BLaER1 treated with 17β-estradiol and CSF1 and Interleukin-3, amounts not matched to agents 10 nM and 100 nM (cell line): ENCODE data around the gene COA1.

Source experiments
- H3K27ac ChIP-seq, 11 experiments: shearing (Covaris generic); formaldehyde crosslinking; 2 replicates each; pipeline ENCODE4 v1.8.1; 2022
- H3K27me3 ChIP-seq, 11 experiments: shearing (Covaris generic); formaldehyde crosslinking; 2 replicates each; pipeline ENCODE4 v1.8.1; 2022
- H3K36me3 ChIP-seq, 11 experiments: shearing (Covaris generic); formaldehyde crosslinking; 2 replicates each; pipeline ENCODE4 v1.8.1; 2022
- H3K4me1 ChIP-seq, 10 experiments: shearing (Covaris generic); formaldehyde crosslinking; 2 replicates each; pipeline ENCODE4 v1.8.1; 2022
- H3K4me2 ChIP-seq, 11 experiments: shearing (Covaris generic); formaldehyde crosslinking; 2 replicates each; pipeline ENCODE4 v1.8.1; 2022
- H3K4me3 ChIP-seq, 10 experiments: shearing (Covaris generic); formaldehyde crosslinking; 2 replicates each; pipeline ENCODE4 v1.8.1; 2022
- H3K9ac ChIP-seq, 11 experiments: shearing (Covaris generic); formaldehyde crosslinking; 2 replicates each; pipeline ENCODE4 v1.8.1; 2022
- H3K9me3 ChIP-seq, 11 experiments: shearing (Covaris generic); formaldehyde crosslinking; replicated peaks in 1 of 11; 2 replicates each; pipeline ENCODE4 v1.8.1; 2022
- H4K20me1 ChIP-seq, 11 experiments: shearing (Covaris generic); formaldehyde crosslinking; 2 replicates each; pipeline ENCODE4 v1.8.1; 2022
- Cebpa-rat ChIP-seq, 11 experiments: shearing (Covaris generic); IDR thresholded peaks; 2 replicates each; pipeline ENCODE4 v1.8.1; 2022

COA1 gene

DNA sequence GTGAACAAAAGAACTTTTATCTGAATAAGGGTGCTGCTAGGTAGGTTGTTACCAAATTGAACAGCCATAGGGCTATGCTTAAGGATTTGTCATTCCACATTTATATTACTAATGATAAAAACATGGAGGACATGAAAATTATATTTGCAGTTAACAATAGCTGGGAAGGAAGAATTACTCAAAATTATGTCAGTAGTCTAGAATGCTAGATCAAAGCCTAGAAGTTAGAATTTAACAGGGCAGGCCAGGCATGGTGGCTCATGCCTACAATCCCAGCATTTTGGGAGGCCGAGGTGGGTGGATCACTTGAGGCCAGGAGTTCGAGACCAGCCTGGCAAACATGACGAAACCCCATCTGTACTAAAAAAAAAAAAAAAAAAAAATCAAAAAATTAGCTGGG, 137.0 kb downstream of the COA1 start:
- no peaks in the 10 kb centered on the region for H3K27me3 ChIP-seq
- no peak overlapping the region for H3K27ac ChIP-seq
- H3K4me1 ChIP-seq = peaks cover 0 to 10% (median 4%) of the 10 kb centered on the region in 10 experiments; a peak in 2 of 20 replicates
- H3K4me2 ChIP-seq = no peak overlapping the region
- peaks cover 42 to 98% (median 79%) of the 10 kb centered on the region in 11 experiments; a peak in 21 of 22 replicates for H4K20me1 ChIP-seq
- no peak for TF ChIP-seq Cebpa-rat (IDR thresholded peaks at IDR 0.05)
- H3K9me3 ChIP-seq = no peaks in the 10 kb centered on the region
- H3K4me3 ChIP-seq = no peak overlapping the region
- H3K36me3 ChIP-seq = peaks cover 11 to 20% (median 17%) of the 10 kb centered on the region in 11 experiments
- H3K9ac ChIP-seq = no peak overlapping the region

DNA sequence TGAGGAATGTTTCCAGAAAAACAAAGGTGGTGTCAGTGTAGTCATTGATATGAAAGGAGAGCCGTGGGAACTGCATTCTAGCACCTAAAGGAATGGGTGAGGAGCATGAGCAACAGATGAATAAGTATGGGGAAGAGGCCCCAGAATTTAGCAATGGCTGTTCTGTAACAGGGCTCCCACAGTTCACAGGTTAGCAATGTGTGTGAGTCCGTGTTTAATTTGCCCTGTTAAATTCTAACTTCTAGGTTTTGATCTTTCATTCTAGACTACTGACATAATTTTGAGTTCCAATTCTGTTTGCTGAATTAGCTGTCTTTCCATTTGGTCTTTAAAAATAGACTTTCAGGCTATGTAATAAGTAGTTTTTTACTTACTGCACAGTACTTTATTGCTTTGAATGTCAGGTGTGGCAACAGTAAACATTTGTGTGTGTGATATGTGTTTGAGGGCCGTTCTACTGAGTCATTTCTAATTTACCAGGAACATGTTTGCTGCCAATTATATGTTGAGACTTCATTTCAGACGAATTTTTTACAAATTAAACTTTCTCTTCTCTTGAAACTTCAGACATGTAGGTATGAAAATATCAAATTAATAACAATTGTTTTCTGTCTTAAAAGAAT, 137.7 kb downstream of the COA1 start:
- Histone ChIP-seq H3K4me1 (peaks cover 0 to 10% (median 4%) of the 10 kb centered on the region in 10 experiments; a peak in 2 of 20 replicates), H3K27me3 (no peaks in the 10 kb centered on the region), H3K36me3 (peaks cover 4 to 14% (median 10%) of the 10 kb centered on the region in 11 experiments; a peak in 19 of 22 replicates), H4K20me1 (peaks cover 43 to 100% (median 86%) of the 10 kb centered on the region in 11 experiments; a peak in 21 of 22 replicates), H3K27ac (no peak overlapping the region), H3K4me3 (no peak overlapping the region), H3K4me2 (no peak overlapping the region), H3K9ac (no peak overlapping the region), H3K9me3 (no peaks in the 10 kb centered on the region)
- TF ChIP-seq Cebpa-rat (IDR thresholded peaks at IDR 0.05) = no peak

DNA sequence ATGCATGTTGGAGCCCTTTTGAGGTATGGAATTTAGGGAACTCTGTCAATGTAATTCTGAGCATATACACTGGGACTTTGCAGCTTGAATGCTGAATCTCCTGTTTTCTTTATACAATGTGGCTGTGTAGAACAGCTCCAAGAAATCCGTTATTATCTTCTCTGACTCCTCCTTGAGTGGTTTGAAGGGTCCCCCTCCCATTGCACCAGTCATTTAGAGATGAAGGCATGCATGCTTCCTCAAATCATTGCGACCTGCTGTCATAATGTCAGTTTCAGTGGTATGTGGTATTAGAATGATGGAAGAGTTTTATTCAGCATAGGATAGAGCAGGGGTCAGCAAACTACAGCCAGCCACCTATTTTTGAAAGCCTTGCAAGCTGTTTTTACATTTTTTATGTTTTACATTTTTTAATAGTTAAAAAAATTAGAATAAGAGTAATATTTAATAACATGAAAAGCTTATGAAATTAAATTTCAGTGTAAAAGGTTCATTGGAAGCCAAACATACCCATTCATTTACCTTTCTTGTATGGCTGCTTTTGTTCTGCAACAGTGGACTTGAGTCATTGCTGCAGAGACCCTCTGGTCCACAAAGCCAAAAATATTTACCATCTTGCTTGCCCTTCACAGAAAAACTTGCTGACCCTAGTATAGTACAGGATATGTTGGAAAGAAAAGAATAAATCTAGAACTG, 138.3 kb downstream of the COA1 start:
- Histone ChIP-seq H3K4me1 (peaks cover 0 to 10% (median 5%) of the 10 kb centered on the region in 10 experiments; a peak in 3 of 20 replicates), H3K27me3 (no peaks in the 10 kb centered on the region), H3K4me3 (no peak overlapping the region), H3K4me2 (no peak overlapping the region), H3K36me3 (peaks cover 0 to 7% (median 4%) of the 10 kb centered on the region in 11 experiments; a peak in 10 of 22 replicates), H4K20me1 (peaks cover 49 to 100% (median 92%) of the 10 kb centered on the region in 11 experiments; a peak in 21 of 22 replicates), H3K9ac (no peak overlapping the region), H3K9me3 (no peaks in the 10 kb centered on the region), H3K27ac (no peak overlapping the region)
- TF ChIP-seq Cebpa-rat (IDR thresholded peaks at IDR 0.05) = no peak

DNA sequence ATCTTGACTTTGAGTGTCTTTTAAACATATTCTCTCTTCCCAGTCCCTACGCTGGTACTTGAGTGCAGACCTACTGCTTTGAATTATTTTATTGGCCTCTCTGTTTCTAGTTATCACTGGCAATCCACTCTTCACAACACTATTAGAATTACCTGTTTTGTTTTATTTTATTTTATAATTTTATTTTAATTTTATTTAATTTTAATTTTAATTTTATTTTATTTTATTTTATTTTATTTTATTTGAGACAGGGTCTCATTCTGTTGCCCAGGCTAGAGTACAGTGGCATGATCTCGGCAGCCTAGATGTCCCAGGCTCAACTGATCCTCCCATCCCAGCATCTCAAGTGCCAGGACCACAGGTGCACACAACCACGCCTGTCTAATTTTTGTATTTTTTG, 139.6 kb downstream of the COA1 start:
- Histone ChIP-seq H3K9ac (no peak overlapping the region), H3K9me3 (no peaks in the 10 kb centered on the region), H3K27ac (no peak overlapping the region), H3K27me3 (no peaks in the 10 kb centered on the region), H4K20me1 (peaks cover 59 to 100% (median 97%) of the 10 kb centered on the region in 11 experiments; a peak in 21 of 22 replicates), H3K4me1 (peaks cover 4 to 21% (median 15%) of the 10 kb centered on the region in 10 experiments), H3K4me3 (no peak overlapping the region), H3K4me2 (no peak overlapping the region), H3K36me3 (peaks cover 0 to 3% (median 0%) of the 10 kb centered on the region in 11 experiments; a peak in 2 of 22 replicates)
- no peak for TF ChIP-seq Cebpa-rat (IDR thresholded peaks at IDR 0.05)
